Stomach (tissue), 4 donors: ENCODE data around the gene DTX3L.

Source experiments
- CTCF ChIP-seq, 7 experiments: fragments of 450-650 bp in 4 of 7; fragments of 200-600 bp in 3 of 7; sonication (generic) in 3 of 7; IDR thresholded peaks; one replicate each; pipeline ENCODE4 v1.5.1; 2016 to 2019; ENCODE audit warnings: antibody characterized with exemption in 7 of 7, control low read depth in 2 of 7, mild to moderate bottlenecking in 1 of 7
- EP300 ChIP-seq: sonication (generic); formaldehyde crosslinking; IDR thresholded peaks from one replicate; pipeline ENCODE4 v1.6.1; 2017; ENCODE audit warnings: antibody characterized with exemption
- POLR2A ChIP-seq, 4 donors: fragments of 450-650 bp; IDR thresholded peaks; one replicate each; pipeline ENCODE4 v1.6.1; 2016; ENCODE audit warnings: antibody characterized with exemption in 4 of 4, control low read depth in 2 of 4, mild to moderate bottlenecking in 1 of 4, moderate library complexity in 1 of 4
- POLR2AphosphoS5 ChIP-seq, 3 donors: sonication (generic); formaldehyde crosslinking; IDR thresholded peaks; one replicate each; pipeline ENCODE4 v1.6.1; 2016; ENCODE audit warnings: antibody characterized with exemption in 3 of 3

GRCh38 chr3:122621112-122621511 lies 57.0 kb downstream of the DTX3L start:
- no peak for TF ChIP-seq CTCF (IDR thresholded peaks at IDR 0.05)
- TF ChIP-seq POLR2A (IDR thresholded peaks at IDR 0.05), result no peak
- TF ChIP-seq EP300, result no peak
- no peak for TF ChIP-seq POLR2AphosphoS5 (IDR thresholded peaks at IDR 0.05)
